ENCODE measurements around the gene SLCO3A1.
A peak's percentile ranks its signal among the peaks of the same experiment; 100 is the strongest.

- no peak for TF ChIP-seq ZSCAN30 (tag by site-specific recombination; IDR thresholded peaks at IDR 0.05)
- no peak for TF ChIP-seq TCF7L2 (IDR thresholded peaks at IDR 0.05; ENCODE audit: borderline replicate concordance, low read depth, low read length)
- peak; percentile 62 for TF ChIP-seq CTCF (tag by site-specific recombination; IDR thresholded peaks at IDR 0.05)
- no peak for TF ChIP-seq ZNF768 (tag by site-specific recombination; IDR thresholded peaks at IDR 0.05)
- TF ChIP-seq ZFHX2 (tag by site-specific recombination; conservative IDR thresholded peaks at IDR 0.05), result no peak
- no peak for TF ChIP-seq MZF1 (tag by site-specific recombination; IDR thresholded peaks at IDR 0.05; ENCODE audit: borderline replicate concordance)
- TF ChIP-seq ZNF302 (tag by site-specific recombination; IDR thresholded peaks at IDR 0.05; ENCODE audit: low read depth), result no peak
- no peak for TF ChIP-seq PRDM6 (tag by site-specific recombination; IDR thresholded peaks at IDR 0.05)
- TF ChIP-seq ZFP3 (tag by site-specific recombination; IDR thresholded peaks at IDR 0.05; ENCODE audit: low read depth), result no peak
- no peak for TF ChIP-seq INSM2 (tag by site-specific recombination; IDR thresholded peaks at IDR 0.05)
- no peak for TF ChIP-seq GLI2 (tag by site-specific recombination; IDR thresholded peaks at IDR 0.05; ENCODE audit: borderline replicate concordance, low read depth)
- TF ChIP-seq ZNF18 (tag by site-specific recombination; IDR thresholded peaks at IDR 0.05), result no peak
Measured at GRCh38 chr15:92091155-92091734, 237.7 kb downstream of the SLCO3A1 start.
